ENCODE measurements around the gene INTS3.
"Not testable (repeated sequence)": the region's sequence is repeated elsewhere in the genome, so short reads cannot be mapped to it uniquely, and the experiment has no call there.

Gene INTS3

GRCh38 chr1:153763365-153764225 is 35.7 kb downstream of the INTS3 start:
- DNase-seq = no peak

- no peak for DNase-seq
These were observed 36.5 kb downstream of the INTS3 start for GRCh38 chr1:153764310-153764709.

GRCh38 chr1:153766663-153767062 is 38.8 kb downstream of the INTS3 start:
- DNase-seq = not testable (repeated sequence)

- no peak for DNase-seq
These were observed 39.7 kb downstream of the INTS3 start for GRCh38 chr1:153767519-153767918.

- no peak for DNase-seq
These were observed 40.7 kb downstream of the INTS3 start for GRCh38 chr1:153768316-153769181.

GRCh38 chr1:153769221-153769620 is 41.4 kb downstream of the INTS3 start:
- DNase-seq = no peak

- no peak for DNase-seq
These were observed 42.9 kb downstream of the INTS3 start for GRCh38 chr1:153770797-153771196.

- no peak for DNase-seq
These were observed 43.4 kb downstream of the INTS3 start for GRCh38 chr1:153771261-153771660.

- no peak for DNase-seq
These were observed 44.2 kb downstream of the INTS3 start for GRCh38 chr1:153771841-153772593.

GRCh38 chr1:153773096-153773921 is 45.5 kb downstream of the INTS3 start:
- DNase-seq = no peak

GRCh38 chr1:153774026-153774595 is 46.3 kb downstream of the INTS3 start:
- no peak for DNase-seq

GRCh38 chr1:153774780-153775457 is 47.1 kb downstream of the INTS3 start, which contains the start of gene SLC27A3:
Gene SLC27A3, plus strand, starts transcription at chr1:153775407. Its CDS starts 91 bp downstream, at chr1:153775498.
- DNase-seq = peak; percentile 72

- DNase-seq = peak; percentile 72
These were observed 47.8 kb downstream of the INTS3 start for GRCh38 chr1:153775458-153776327.

GRCh38 chr1:153776352-153776751 is 48.5 kb downstream of the INTS3 start:
- DNase-seq = no peak

GRCh38 chr1:153776845-153777370 is 49.1 kb downstream of the INTS3 start:
- DNase-seq = no peak

GRCh38 chr1:153777648-153778047 is 49.8 kb downstream of the INTS3 start:
- no peak for DNase-seq

- DNase-seq = no peak
These were observed 50.4 kb downstream of the INTS3 start for GRCh38 chr1:153778051-153778823.

GRCh38 chr1:153778824-153779519 is 51.1 kb downstream of the INTS3 start:
- no peak for DNase-seq
